K562 (cell line): Measurements from ENCODE around the gene NFAM1. TPM values are rescaled to one million over a fixed set of nuclear protein-coding genes. Genes with fewer than 3 reads are reported as not detected.

ENCODE experiments used
- ATAC-seq: fragments of 200-7000 bp; cut with Tn5 transposase; 3 replicates; pipeline ENCODE4 v1.9.1; 2020; ENCODE audit warnings: moderate library complexity
- BruUV-seq: library from RNA; stranded (reverse); fragments of 400-500 nt; replicated peaks from 2 replicates; lab custom pipeline; 2021; lab: Mats Ljungman, UMichigan
- CTCF ChIA-PET: fragments of 300-600 bp; formaldehyde crosslinking; extraction: SDS; loops from one replicate; lab custom pipeline; 2021; ENCODE audit warnings: low intra/inter-chr PET ratio; lab: Yijun Ruan, JAX
- POLR2A ChIA-PET: fragments of 300-600, 350-650 bp; sonication (Branson Sonifier 250); formaldehyde crosslinking; extraction: SDS; loops from one replicate; lab custom pipeline; 2021; ENCODE audit warnings: antibody characterized with exemption, inconsistent platforms; lab: Yijun Ruan, JAX
- DNase-seq, 4 experiments: peaks; one replicate each; pipeline versions ENCODE4 v3.0.0 to v3.0.0-alpha.2; 2011 to 2018; ENCODE audit warnings: low spot score in 3 of 4, mixed read lengths in 3 of 4; ENCODE audit errors: extremely low read depth in 1 of 4
- FAIRE-seq: peaks from 2 replicates; lab custom pipeline; 2011; peaks lifted over from hg19 to GRCh38; lab: Jason Lieb, UNC
- H2AFZ ChIP-seq: 2 replicates; pipeline ENCODE4 v1.6.0; 2011; ENCODE audit warnings: low read depth, low read length, control low read depth, inconsistent platforms
- H3K27ac ChIP-seq: fragments of 200-600 bp; 3 replicates; pipeline ENCODE4 v1.8.0; 2011; ENCODE audit warnings: low read depth, mild to moderate bottlenecking, control low read depth, inconsistent platforms, low read length, moderate library complexity, mixed read lengths; ENCODE audit errors: extremely low read depth
- H3K27me3 ChIP-seq, 2 experiments: fragments of 300-600 bp in 1 of 2; 2 replicates in 1 of 2; 3 replicates in 1 of 2; pipeline versions ENCODE4 v1.6.0 to v1.8.0; 2011; ENCODE audit warnings: inconsistent platforms in 2 of 2, low read length in 2 of 2, mild to moderate bottlenecking in 1 of 2, mixed read lengths in 1 of 2, moderate library complexity in 1 of 2; ENCODE audit not compliant: control insufficient read depth in 2 of 2, insufficient read depth in 2 of 2
- H3K36me3 ChIP-seq: fragments of 300-600 bp; 3 replicates; pipeline ENCODE4 v1.8.0; 2011; ENCODE audit warnings: mild to moderate bottlenecking, low read length, inconsistent platforms; ENCODE audit not compliant: control insufficient read depth, insufficient read depth
- H3K4me1 ChIP-seq, 2 experiments: fragments of 200-600 bp in 1 of 2; replicated peaks in 1 of 2; 2 replicates in 1 of 2; 3 replicates in 1 of 2; pipeline versions ENCODE4 v1.5.1 to v1.8.0; 2011; ENCODE audit warnings: inconsistent platforms in 2 of 2, low read length in 2 of 2, mild to moderate bottlenecking in 1 of 2, mixed read lengths in 1 of 2, moderate library complexity in 1 of 2; ENCODE audit not compliant: control insufficient read depth in 2 of 2, insufficient read depth in 2 of 2
- H3K4me2 ChIP-seq: 2 replicates; pipeline ENCODE4 v1.6.1; 2011; ENCODE audit warnings: low read length, control low read depth, inconsistent platforms, mixed read lengths; ENCODE audit not compliant: insufficient read depth
- H3K4me3 ChIP-seq: fragments of 200-600 bp; sonication (generic), shearing (Covaris generic); 2 replicates; pipeline ENCODE4 v1.5.1; 2016; ENCODE audit warnings: control low read depth, inconsistent platforms
- H3K79me2 ChIP-seq: fragments of 200-600 bp; 3 replicates; pipeline ENCODE4 v1.8.0; 2011; ENCODE audit warnings: low read length, inconsistent platforms; ENCODE audit not compliant: control insufficient read depth, insufficient read depth
- H3K9ac ChIP-seq, 2 experiments: 2 replicates each; pipeline versions ENCODE4 v1.6.0 to v1.6.1; 2011; ENCODE audit warnings: low read depth in 2 of 2, low read length in 2 of 2, control low read depth in 1 of 2, inconsistent platforms in 1 of 2, mild to moderate bottlenecking in 1 of 2, mixed read lengths in 1 of 2; ENCODE audit not compliant: insufficient read depth in 1 of 2
- H3K9me1 ChIP-seq: one replicate; pipeline ENCODE4 v1.6.0; 2011; ENCODE audit warnings: inconsistent platforms, mild to moderate bottlenecking, low read length, moderate library complexity; ENCODE audit not compliant: control insufficient read depth, insufficient read depth
- H3K9me3 ChIP-seq: replicated peaks from 2 replicates; pipeline ENCODE4 v1.5.1; 2011; ENCODE audit warnings: low read depth, low read length, inconsistent platforms; ENCODE audit not compliant: control insufficient read depth, insufficient read depth
- H4K20me1 ChIP-seq: replicated peaks from 2 replicates; pipeline ENCODE4 v1.6.1; 2011; ENCODE audit warnings: low read length, inconsistent platforms, mixed read lengths; ENCODE audit not compliant: control insufficient read depth, insufficient read depth
- ETV1 ChIP-seq: fragments of 450-650 bp; conservative IDR thresholded peaks from 2 replicates; pipeline ENCODE4 v1.6.1; 2016; ENCODE audit warnings: missing genetic modification characterization, control low read depth, low read depth, missing compliant biosample characterization
- FOXK2 ChIP-seq, 2 experiments: fragments of 450-650 bp; IDR thresholded peaks in 1 of 2; conservative IDR thresholded peaks in 1 of 2; 2 replicates each; pipeline ENCODE4 v1.6.1; 2016; ENCODE audit warnings: low read depth in 2 of 2, mild to moderate bottlenecking in 1 of 2
- PYGO2 ChIP-seq: fragments of 450-650 bp; IDR thresholded peaks from 2 replicates; pipeline ENCODE4 v1.6.1; 2016; ENCODE audit warnings: mild to moderate bottlenecking, missing genetic modification characterization, moderate library complexity, missing compliant biosample characterization
- SLC30A9 ChIP-seq: fragments of 250-450 bp; sonication (Bioruptor Pico); IDR thresholded peaks from 2 replicates; pipeline ENCODE4 v1.8.0; 2022; ENCODE audit warnings: mild to moderate bottlenecking, moderate library complexity
- SMAD4 ChIP-seq: fragments of 250-450 bp; sonication (Bioruptor Pico); conservative IDR thresholded peaks from 2 replicates; pipeline ENCODE4 v1.8.0; 2021; ENCODE audit warnings: inconsistent platforms, mild to moderate bottlenecking, moderate library complexity
- WGBS: fragments of 100-300 bp; shearing (Covaris generic); methylation state at CpG from one replicate; pipeline ENCODE4 v1.1.6; 2016; ENCODE audit warnings: low coverage, mixed read lengths; ENCODE audit not compliant: insufficient coverage; ENCODE audit errors: missing lambda C conversion rate; 5-methylcytosine and 5-hydroxymethylcytosine counted together
- in situ Hi-C: fragments of 300-500 bp; cut with MboI; formaldehyde crosslinking; loops from 4 replicates; pipeline ENCODE4 v1.15.0; 2018; ENCODE audit warnings: inconsistent platforms, mixed read lengths
- intact Hi-C: fragments of 100-400 bp; cut with micrococcal nuclease; formaldehyde crosslinking; loops from 2 replicates; pipeline ENCODE4 v1.14.2; 2022
- polyA plus RNA-seq, 8 experiments: library from polyadenylated mRNA; depleted of rRNA in 4 of 8; stranded (reverse) in 5 of 8; unstranded in 3 of 8; fragments of >200 nt; fragmentation: Nextera tagmentation in 2 of 8; fragmentation: Illumina TruSeq in 1 of 8; extraction: Ambion mirVana in 2 of 8; extraction: Trizol in 1 of 8; gene quantifications; 2 replicates each; pipeline versions ENCODE4 v1.2.1 to v1.2.3, GENCODE V29; 2011 to 2014; ENCODE audit warnings: inconsistent platforms in 1 of 8, missing spikeins in 1 of 8
- total RNA-seq, 7 experiments: library from RNA; depleted of rRNA in 6 of 7; stranded (reverse); fragments of >200 nt in 6 of 7; fragmentation: Illumina TruSeq in 2 of 7; extraction: Trizol in 2 of 7; gene quantifications; 2 replicates each; pipeline versions ENCODE4 v1.2.1 to v1.2.3, GENCODE V29; 2011 to 2021; ENCODE audit warnings: low replicate concordance in 1 of 7
- TF ChIP-seq, protein P1 (sequence below): IDR thresholded peaks from 3 replicates; pipeline ENCODE4 v1.6.1; 2011; ENCODE audit warnings: borderline replicate concordance, mild to moderate bottlenecking, moderate library complexity; ENCODE audit not compliant: insufficient read length; ENCODE audit errors: extremely low read depth

The NFAM1 gene
- total and polyA plus RNA-seq, 9 of the 15 experiments (the other 6 are each of a cell fraction or from before 2014, with no cell fraction given), result 0.01 to 0.18 (median 0.03) TPM; not detected in 5

DNA sequence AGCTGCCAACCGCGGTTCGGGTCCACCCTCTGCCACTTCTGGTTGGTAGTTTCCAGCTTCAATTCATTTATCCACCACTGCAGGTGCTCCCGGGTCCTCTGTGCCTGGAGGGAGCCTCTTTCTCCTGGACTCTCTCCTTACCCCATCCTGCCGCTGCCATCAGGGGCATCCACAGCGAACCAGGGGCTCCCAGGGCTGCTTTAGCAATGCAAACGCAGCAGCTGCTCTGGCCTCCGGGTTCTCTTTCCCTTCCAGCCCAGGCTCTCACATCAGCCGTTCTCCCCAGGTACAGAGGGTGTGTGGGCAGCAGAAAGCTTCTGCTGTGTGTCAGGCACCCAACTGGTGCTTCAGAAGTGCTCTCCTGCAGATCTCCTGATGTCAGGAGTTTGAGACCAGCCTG lies 27.9 kb downstream of the NFAM1 start:
- ATAC-seq, result no peak
- ChIA-PET POLR2A (interaction anchor here (0.6 kb wide), 1 partner anchor 331 kb away, joined by 4 read pairs; no protein-coding TSS in a partner anchor), CTCF (no interaction called here)
- Histone ChIP-seq H3K4me3 (no peak overlapping the region), H3K27me3 (peaks cover 17 to 45% of the 10 kb centered on the region in 2 experiments; a peak in 3 of 5 replicates), H2AFZ (no peak overlapping the region), H3K36me3 (no peaks in the 10 kb centered on the region), H3K79me2 (no peaks in the 10 kb centered on the region), H4K20me1 (no peaks in the 10 kb centered on the region), H3K9me3 (no peaks in the 10 kb centered on the region), H3K4me1 (peaks cover 7 to 23% of the 10 kb centered on the region in 2 experiments; a peak in 4 of 5 replicates), H3K9me1 (no peaks in the 10 kb centered on the region), H3K4me2 (no peak overlapping the region), H3K27ac (no peak overlapping the region), H3K9ac (no peak overlapping the region)
- TF ChIP-seq PYGO2 (tag), result no peak
- no peak for TF ChIP-seq FOXK2 (conservative IDR thresholded peaks at IDR 0.05 in 1 of 2, IDR thresholded peaks at IDR 0.05 in 1 of 2; ENCODE audit: low read depth in 2 of 2)
- no peak for TF ChIP-seq ETV1 (tag)
- TF ChIP-seq, protein P1, sequence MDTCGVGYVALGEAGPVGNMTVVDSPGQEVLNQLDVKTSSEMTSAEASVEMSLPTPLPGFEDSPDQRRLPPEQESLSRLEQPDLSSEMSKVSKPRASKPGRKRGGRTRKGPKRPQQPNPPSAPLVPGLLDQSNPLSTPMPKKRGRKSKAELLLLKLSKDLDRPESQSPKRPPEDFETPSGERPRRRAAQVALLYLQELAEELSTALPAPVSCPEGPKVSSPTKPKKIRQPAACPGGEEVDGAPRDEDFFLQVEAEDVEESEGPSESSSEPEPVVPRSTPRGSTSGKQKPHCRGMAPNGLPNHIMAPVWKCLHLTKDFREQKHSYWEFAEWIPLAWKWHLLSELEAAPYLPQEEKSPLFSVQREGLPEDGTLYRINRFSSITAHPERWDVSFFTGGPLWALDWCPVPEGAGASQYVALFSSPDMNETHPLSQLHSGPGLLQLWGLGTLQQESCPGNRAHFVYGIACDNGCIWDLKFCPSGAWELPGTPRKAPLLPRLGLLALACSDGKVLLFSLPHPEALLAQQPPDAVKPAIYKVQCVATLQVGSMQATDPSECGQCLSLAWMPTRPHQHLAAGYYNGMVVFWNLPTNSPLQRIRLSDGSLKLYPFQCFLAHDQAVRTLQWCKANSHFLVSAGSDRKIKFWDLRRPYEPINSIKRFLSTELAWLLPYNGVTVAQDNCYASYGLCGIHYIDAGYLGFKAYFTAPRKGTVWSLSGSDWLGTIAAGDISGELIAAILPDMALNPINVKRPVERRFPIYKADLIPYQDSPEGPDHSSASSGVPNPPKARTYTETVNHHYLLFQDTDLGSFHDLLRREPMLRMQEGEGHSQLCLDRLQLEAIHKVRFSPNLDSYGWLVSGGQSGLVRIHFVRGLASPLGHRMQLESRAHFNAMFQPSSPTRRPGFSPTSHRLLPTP, result no peak
- no peak for TF ChIP-seq SMAD4
- TF ChIP-seq SLC30A9 (CRISPR knock-in tag), result no peak
- BruUV-seq, result no TSS peak
- WGBS, result 0% methylated on average over 7 of the region's 9 CpGs
- intact Hi-C loops, result loop anchor here (5.0 kb wide), 1 partner anchor 33 kb away; no protein-coding TSS in a partner anchor
- FAIRE-seq, result no peak
- in situ Hi-C loops, result no loop called here
- DNase-seq, result no peak
